SK-N-SH (cell line): ENCODE results near the gene TSPO2. TPM values are rescaled to one million over a fixed set of nuclear protein-coding genes. Genes with fewer than 3 reads are reported as not detected.

Source experiments
- CTCF ChIA-PET: fragments of 300-600, 350-600 bp; formaldehyde crosslinking; extraction: SDS; loops from one replicate; lab custom pipeline; 2021; lab: Yijun Ruan, JAX
- POLR2A ChIA-PET: fragments of 350-600 bp; sonication (Branson Sonifier 250); formaldehyde crosslinking; extraction: SDS; loops from one replicate; lab custom pipeline; 2020; ENCODE audit warnings: antibody characterized with exemption, inconsistent platforms; lab: Yijun Ruan, JAX
- DNase-seq: peaks from one replicate; pipeline ENCODE4 v3.0.0; 2012
- H2AFZ ChIP-seq: fragments of 200-600 bp; sonication (generic); 2 replicates; pipeline ENCODE4 v1.8.1; 2016; ENCODE audit warnings: antibody characterized with exemption, mild to moderate bottlenecking, low read depth
- H3F3A ChIP-seq: fragments of 200-600 bp; sonication (generic); replicated peaks from 2 replicates; pipeline ENCODE3; 2016; ENCODE audit warnings: antibody characterized with exemption, mild to moderate bottlenecking; ENCODE audit not compliant: insufficient read depth
- H3K27ac ChIP-seq, 2 experiments: fragments of 200-500 bp in 1 of 2; fragments of 200-600 bp in 1 of 2; sonication (Bioruptor generic) in 1 of 2; sonication (generic), shearing (Covaris generic) in 1 of 2; 2 replicates each; pipeline versions ENCODE4 v1.5.1 to v1.6.1; 2014 to 2016; ENCODE audit warnings: low read depth in 2 of 2, inconsistent platforms in 1 of 2, low read length in 1 of 2, mild to moderate bottlenecking in 1 of 2, mixed read lengths in 1 of 2
- H3K27me3 ChIP-seq: fragments of 200-600 bp; sonication (generic), shearing (Covaris generic); 2 replicates; pipeline ENCODE4 v1.6.1; 2016; ENCODE audit warnings: mixed run types; ENCODE audit not compliant: insufficient read depth
- H3K36me3 ChIP-seq, 2 experiments: fragments of 200-500 bp in 1 of 2; fragments of 200-600 bp in 1 of 2; sonication (Bioruptor generic) in 1 of 2; sonication (generic) in 1 of 2; replicated peaks in 1 of 2; 2 replicates each; pipeline versions ENCODE3 to v1.5.1; 2014 to 2016; ENCODE audit warnings: low read length in 1 of 2, mild to moderate bottlenecking in 1 of 2; ENCODE audit not compliant: insufficient read depth in 2 of 2, control insufficient read depth in 1 of 2
- H3K4me1 ChIP-seq, 2 experiments: fragments of 200-500 bp in 1 of 2; fragments of 200-600 bp in 1 of 2; sonication (Bioruptor generic) in 1 of 2; sonication (generic), shearing (Covaris generic) in 1 of 2; 2 replicates each; pipeline versions ENCODE4 v1.5.1 to v1.6.1; 2014 to 2016; ENCODE audit warnings: low read depth in 1 of 2, low read length in 1 of 2, mixed run types in 1 of 2; ENCODE audit not compliant: insufficient read depth in 2 of 2, control insufficient read depth in 1 of 2
- H3K4me2 ChIP-seq: fragments of 200-600 bp; sonication (generic), shearing (Covaris generic); 2 replicates; pipeline ENCODE4 v1.6.1; 2017; ENCODE audit warnings: mixed run types
- H3K4me3 ChIP-seq, 2 experiments: fragments of 200-500 bp in 1 of 2; fragments of 200-600 bp in 1 of 2; sonication (Bioruptor generic) in 1 of 2; sonication (generic), shearing (Covaris generic) in 1 of 2; 2 replicates each; pipeline versions ENCODE4 v1.5.1 to v1.8.1; 2014 to 2016; ENCODE audit warnings: low read depth in 2 of 2, inconsistent platforms in 1 of 2, low read length in 1 of 2, mild to moderate bottlenecking in 1 of 2, mixed read lengths in 1 of 2, moderate library complexity in 1 of 2
- H3K79me2 ChIP-seq: fragments of 200-600 bp; sonication (generic); 2 replicates; pipeline ENCODE4 v1.8.1; 2017; ENCODE audit warnings: mild to moderate bottlenecking; ENCODE audit not compliant: insufficient read depth
- H3K9ac ChIP-seq: fragments of 200-600 bp; sonication (generic); 2 replicates; pipeline ENCODE4 v1.6.1; 2017; ENCODE audit warnings: mixed run types
- H3K9me2 ChIP-seq: fragments of 200-600 bp; sonication (generic); 2 replicates; pipeline ENCODE4 v1.6.1; 2017; ENCODE audit warnings: mixed run types
- H3K9me3 ChIP-seq: fragments of 200-600 bp; sonication (generic); 2 replicates; pipeline ENCODE4 v1.6.1; 2017; ENCODE audit warnings: mixed run types, mild to moderate bottlenecking, moderate library complexity
- H4K20me1 ChIP-seq: fragments of 200-600 bp; sonication (generic); 2 replicates; pipeline ENCODE4 v1.6.1; 2017; ENCODE audit warnings: mild to moderate bottlenecking, mixed run types; ENCODE audit not compliant: insufficient read depth
- EP300 ChIP-seq, 2 experiments: IDR thresholded peaks; 2 replicates each; pipeline versions ENCODE4 v1.4.0 to v1.6.1; 2012; ENCODE audit warnings: borderline replicate concordance in 1 of 2, low read depth in 1 of 2, low read length in 1 of 2
- EZH2phosphoT487 ChIP-seq: fragments of 200-600 bp; sonication (generic); IDR thresholded peaks from 2 replicates; pipeline ENCODE4 v1.6.1; 2017; ENCODE audit warnings: low read depth, mixed run types, mild to moderate bottlenecking, antibody characterized with exemption, moderate library complexity, borderline replicate concordance
- FOSL2 ChIP-seq: IDR thresholded peaks from 2 replicates; pipeline ENCODE4 v1.4.0; 2012; ENCODE audit warnings: low read depth, mild to moderate bottlenecking, moderate library complexity, borderline replicate concordance
- FOXJ3 ChIP-seq: sonication (generic); formaldehyde crosslinking; IDR thresholded peaks from 2 replicates; pipeline ENCODE4 v1.5.1; 2020; ENCODE audit warnings: mild to moderate bottlenecking, missing genetic modification reagents
- FOXM1 ChIP-seq: IDR thresholded peaks from 2 replicates; pipeline ENCODE4 v1.4.0; 2012; ENCODE audit warnings: low read depth, mild to moderate bottlenecking
- IRF3 ChIP-seq: fragments of 150-350 bp; IDR thresholded peaks from 2 replicates; pipeline ENCODE4 v1.6.1; 2016; ENCODE audit warnings: mild to moderate bottlenecking, low read depth, low read length
- MXI1 ChIP-seq: IDR thresholded peaks from 2 replicates; pipeline ENCODE4 v1.6.1; 2012; ENCODE audit warnings: mild to moderate bottlenecking, low read depth, low read length, improper control_type of control experiment
- PBX3 ChIP-seq: IDR thresholded peaks from 2 replicates; pipeline ENCODE4; 2012
- POLR2AphosphoS5 ChIP-seq: IDR thresholded peaks from 2 replicates; pipeline ENCODE4 v1.6.1; 2012; ENCODE audit warnings: low read depth, low read length
- RCOR1 ChIP-seq: fragments of 150-350 bp; IDR thresholded peaks from 2 replicates; pipeline ENCODE4 v1.6.1; 2017; ENCODE audit warnings: antibody characterized with exemption, low read length
- SIN3A ChIP-seq: IDR thresholded peaks from 2 replicates; pipeline ENCODE4 v1.6.1; 2012; ENCODE audit warnings: low read depth, mild to moderate bottlenecking, low read length, moderate library complexity, borderline replicate concordance
- USF1 ChIP-seq: IDR thresholded peaks from 2 replicates; pipeline ENCODE4 v1.4.0; 2012; ENCODE audit warnings: low read depth, borderline replicate concordance
- USF2 ChIP-seq: fragments of 150-350 bp; IDR thresholded peaks from 2 replicates; pipeline ENCODE4 v1.6.1; 2017; ENCODE audit warnings: antibody characterized with exemption, low read length, low read depth, borderline replicate concordance
- YY1 ChIP-seq: IDR thresholded peaks from 2 replicates; pipeline ENCODE4 v1.4.0; 2012; ENCODE audit warnings: low read depth, mild to moderate bottlenecking
- ZBTB33 ChIP-seq: IDR thresholded peaks from 2 replicates; pipeline ENCODE4 v1.4.0; 2012; ENCODE audit warnings: low read depth, borderline replicate concordance
- WGBS: methylation state at CpG from one replicate; pipeline ENCODE4 v1.1.6; 2017; ENCODE audit warnings: low lambda C conversion rate; 5-methylcytosine and 5-hydroxymethylcytosine counted together
- polyA plus RNA-seq, 3 experiments: library from polyadenylated mRNA; depleted of rRNA; stranded (reverse); fragments of >200 nt; gene quantifications; 2 replicates each; pipeline ENCODE4 v1.2.3, GENCODE V29; 2012

Gene TSPO2
- polyA plus RNA-seq, 1 of the 3 experiments (the other 2 are of a cell fraction), result not detected

- TF ChIP-seq FOXJ3, result no peak
- TF ChIP-seq YY1, result no peak
Measured at GRCh38 chr6:41045664-41046063, 3.4 kb downstream of the TSPO2 start (continued).

- WGBS, result 86% methylated on average over 1 of the region's 1 CpG
Measured at GRCh38 chr6:41046084-41046483, 3.8 kb downstream of the TSPO2 start.

More at GRCh38 chr6:41046084-41046483, 3.8 kb downstream of the TSPO2 start:
- H3K9me3 ChIP-seq, result no peaks in the 10 kb centered on the region
- DNase-seq, result no peak
- no peak overlapping the region for H3K4me2 ChIP-seq
- H3K9ac ChIP-seq, result no peak overlapping the region
- H4K20me1 ChIP-seq, result no peaks in the 10 kb centered on the region
- H3K79me2 ChIP-seq, result no peaks in the 10 kb centered on the region
- H3K27ac ChIP-seq, result no peak overlapping the region
- TF ChIP-seq FOSL2, result no peak
- TF ChIP-seq EP300 (IDR thresholded peaks at IDR 0.05; ENCODE audit: borderline replicate concordance in 1 of 2, low read depth in 1 of 2, low read length in 1 of 2), result no peak
- TF ChIP-seq MXI1, result no peak
- TF ChIP-seq IRF3, result no peak
- no peak for TF ChIP-seq RCOR1
- TF ChIP-seq POLR2AphosphoS5, result no peak
- no peak for TF ChIP-seq FOXM1
- TF ChIP-seq SIN3A, result no peak
- TF ChIP-seq USF2, result no peak
- no peak for TF ChIP-seq PBX3
- TF ChIP-seq EZH2phosphoT487, result no peak
- TF ChIP-seq ZBTB33, result no peak
- TF ChIP-seq USF1, result no peak
- no peak overlapping the region for H3K4me3 ChIP-seq
- CTCF ChIA-PET, result interaction anchor here (1.0 to 1.2 kb wide), 3 partner anchors 10 to 134 kb away, joined by 3 to 4 read pairs (median 4); no protein-coding TSS in a partner anchor
- H3K36me3 ChIP-seq, result no peaks in the 10 kb centered on the region
- H2AFZ ChIP-seq, result no peak overlapping the region
- H3K27me3 ChIP-seq, result no peaks in the 10 kb centered on the region
- H3K4me1 ChIP-seq, result no peaks in the 10 kb centered on the region
- no peaks in the 10 kb centered on the region for H3F3A ChIP-seq
- no peaks in the 10 kb centered on the region for H3K9me2 ChIP-seq
- POLR2A ChIA-PET, result no interaction called here
